ENCODE measurements around the gene CERS4. TPM values are rescaled to one million over a fixed set of nuclear protein-coding genes. Genes with fewer than 3 reads are reported as not detected.

CERS4 gene
- polyA plus RNA-seq, 1 donor from 2014 or later: 59.3 TPM

DNA sequence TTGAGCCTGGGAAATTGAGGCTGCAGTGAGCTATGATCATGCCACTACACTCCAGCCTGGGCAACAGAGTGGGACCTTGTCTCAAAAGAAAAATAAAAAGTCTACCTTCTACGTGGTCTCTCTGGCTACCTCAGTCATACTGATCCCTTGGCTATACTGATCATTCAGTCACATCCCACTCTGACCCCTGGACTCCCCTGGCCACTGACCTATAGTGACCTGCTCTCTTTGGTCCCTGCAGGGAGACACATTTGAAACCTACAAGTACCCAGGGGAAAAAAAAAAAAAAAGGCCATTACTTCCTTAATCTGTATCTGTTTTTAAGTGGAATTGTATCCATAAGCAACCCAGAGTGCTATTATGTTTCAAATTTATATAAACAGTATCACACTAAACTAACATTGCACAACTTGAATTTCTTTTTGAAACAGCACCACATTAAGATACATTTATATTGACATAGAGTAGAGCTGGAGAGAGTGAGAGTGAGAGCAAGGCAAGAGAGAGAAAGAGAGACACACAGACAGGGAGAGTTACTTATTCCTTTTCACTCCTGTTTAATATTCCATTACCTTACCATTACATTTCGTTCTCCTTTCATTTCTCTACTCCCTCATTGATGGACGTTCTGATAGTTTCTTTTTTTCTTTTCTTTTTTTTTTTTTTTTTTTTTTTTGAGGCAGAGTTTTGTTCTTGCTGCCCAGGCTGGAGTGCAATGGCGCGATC, 23.7 kb upstream of the CERS4 start:
- Histone ChIP-seq H2AFZ (ENCODE audit: low read depth, low read length) (no peak overlapping the region), H3K79me2 (replicated peaks; ENCODE audit: insufficient read depth, low read length) (no peaks in the 10 kb centered on the region), H3K36me3 (ENCODE audit: insufficient read depth, low read length) (no peaks in the 10 kb centered on the region), H3K4me2 (ENCODE audit: low read length) (no peak overlapping the region), H3K27ac (ENCODE audit: low read length) (no peak overlapping the region), H3K9ac (ENCODE audit: low read length) (no peak overlapping the region), H3K9me3 (ENCODE audit: low read length) (no peaks in the 10 kb centered on the region), H3F3A (ENCODE audit: insufficient read depth, low read length, poor library complexity, severe bottlenecking) (no peaks in the 10 kb centered on the region), H3K9me2 (ENCODE audit: insufficient read depth, low read length) (no peaks in the 10 kb centered on the region), H3K4me3 (ENCODE audit: low read length) (no peak overlapping the region), H4K20me1 (ENCODE audit: insufficient read depth) (no peaks in the 10 kb centered on the region), H3K27me3 (ENCODE audit: insufficient read depth, low read depth, low read length) (no peaks in the 10 kb centered on the region)
- TF ChIP-seq TAF1 (IDR thresholded peaks at IDR 0.05; ENCODE audit: low read depth): no peak
- no peak for TF ChIP-seq REST (IDR thresholded peaks at IDR 0.05; ENCODE audit: borderline replicate concordance)
- no peak for TF ChIP-seq RAD21 (conservative IDR thresholded peaks at IDR 0.05)
- TF ChIP-seq EZH2 (IDR thresholded peaks at IDR 0.05; ENCODE audit: borderline replicate concordance, insufficient read depth, low read length, poor library complexity, severe bottlenecking): no peak
- TF ChIP-seq EP300 (conservative IDR thresholded peaks at IDR 0.05; ENCODE audit: poor library complexity, severe bottlenecking): no peak
- no peak for TF ChIP-seq POLR2AphosphoS5 (IDR thresholded peaks at IDR 0.05)
- no peak for TF ChIP-seq SMC3 (conservative IDR thresholded peaks at IDR 0.05; ENCODE audit: poor library complexity)
- no peak for TF ChIP-seq MXI1 (conservative IDR thresholded peaks at IDR 0.05; ENCODE audit: poor library complexity, severe bottlenecking)
- no peak for TF ChIP-seq CTCF (IDR thresholded peaks at IDR 0.05; ENCODE audit: poor library complexity, severe bottlenecking)

- Histone ChIP-seq H3F3A (ENCODE audit: insufficient read depth, low read length, poor library complexity, severe bottlenecking) (no peaks in the 10 kb centered on the region), H3K79me2 (replicated peaks; ENCODE audit: insufficient read depth, low read length) (no peaks in the 10 kb centered on the region), H4K20me1 (ENCODE audit: insufficient read depth) (no peaks in the 10 kb centered on the region), H3K9me2 (ENCODE audit: insufficient read depth, low read length) (no peaks in the 10 kb centered on the region), H3K36me3 (ENCODE audit: insufficient read depth, low read length) (no peaks in the 10 kb centered on the region), H3K27ac (ENCODE audit: low read length) (no peak overlapping the region), H2AFZ (ENCODE audit: low read depth, low read length) (no peak overlapping the region), H3K4me2 (ENCODE audit: low read length) (no peak overlapping the region), H3K4me3 (ENCODE audit: low read length) (no peak overlapping the region), H3K9me3 (ENCODE audit: low read length) (no peaks in the 10 kb centered on the region), H3K27me3 (ENCODE audit: insufficient read depth, low read depth, low read length) (no peaks in the 10 kb centered on the region), H3K9ac (ENCODE audit: low read length) (no peak overlapping the region)
- TF ChIP-seq SMC3 (conservative IDR thresholded peaks at IDR 0.05; ENCODE audit: poor library complexity) (no peak), RAD21 (conservative IDR thresholded peaks at IDR 0.05) (no peak), REST (IDR thresholded peaks at IDR 0.05; ENCODE audit: borderline replicate concordance) (no peak), EP300 (conservative IDR thresholded peaks at IDR 0.05; ENCODE audit: poor library complexity, severe bottlenecking) (no peak), EZH2 (IDR thresholded peaks at IDR 0.05; ENCODE audit: borderline replicate concordance, insufficient read depth, low read length, poor library complexity, severe bottlenecking) (no peak), MXI1 (conservative IDR thresholded peaks at IDR 0.05; ENCODE audit: poor library complexity, severe bottlenecking) (no peak), POLR2AphosphoS5 (IDR thresholded peaks at IDR 0.05) (no peak), CTCF (IDR thresholded peaks at IDR 0.05; ENCODE audit: poor library complexity, severe bottlenecking) (no peak), TAF1 (IDR thresholded peaks at IDR 0.05; ENCODE audit: low read depth) (no peak)
Observed at GRCh38 chr19:8192221-8192820, 16.8 kb upstream of the CERS4 start.

All from neural cell (in vitro differentiated cells).